HepG2 (cell line): ENCODE results near the gene EFS. TPM values are rescaled to one million over a fixed set of nuclear protein-coding genes. Genes with fewer than 3 reads are reported as not detected.

Source experiments
- AHR ChIP-seq: IDR thresholded peaks from 2 replicates; pipeline ENCODE4 v1.6.1; 2018; ENCODE audit warnings: missing genetic modification reagents, missing compliant biosample characterization
- CENPX ChIP-seq: sonication (generic); formaldehyde crosslinking; IDR thresholded peaks from 2 replicates; pipeline ENCODE4 v1.9.0; 2021; ENCODE audit warnings: mild to moderate bottlenecking, missing genetic modification reagents, moderate library complexity
- HNRNPLL ChIP-seq: fragments of 200-400 bp; formaldehyde crosslinking; IDR thresholded peaks from 2 replicates; pipeline ENCODE4 v1.6.1; 2017; ENCODE audit warnings: mild to moderate bottlenecking, low read depth, low read length; ENCODE audit not compliant: poor library complexity, severe bottlenecking
- HOXA7 ChIP-seq: sonication (generic); formaldehyde crosslinking; IDR thresholded peaks from 2 replicates; pipeline ENCODE4 v1.8.1; 2022; ENCODE audit warnings: mild to moderate bottlenecking, missing genetic modification reagents, moderate library complexity
- KAT2B ChIP-seq: fragments of 150-350 bp; IDR thresholded peaks from 2 replicates; pipeline ENCODE4 v1.6.1; 2014; ENCODE audit warnings: low read depth, low read length, borderline replicate concordance
- NBN ChIP-seq: fragments of 450-650 bp; conservative IDR thresholded peaks from 2 replicates; pipeline ENCODE4 v1.6.1; 2017
- NRL ChIP-seq: sonication (generic); formaldehyde crosslinking; IDR thresholded peaks from 2 replicates; pipeline ENCODE4 v1.5.0; 2020; ENCODE audit warnings: missing genetic modification reagents, mild to moderate bottlenecking, moderate library complexity, borderline replicate concordance
- POLR2AphosphoS5 ChIP-seq: IDR thresholded peaks from 2 replicates; pipeline ENCODE4 v1.6.1; 2012; ENCODE audit warnings: low read depth, low read length
- ZKSCAN5 ChIP-seq: sonication (generic); formaldehyde crosslinking; IDR thresholded peaks from 2 replicates; pipeline ENCODE4 v1.5.1; 2020; ENCODE audit warnings: mild to moderate bottlenecking, missing genetic modification reagents
- ZKSCAN8 ChIP-seq: IDR thresholded peaks from 2 replicates; pipeline ENCODE4 v1.6.1; 2016; ENCODE audit warnings: borderline replicate concordance, missing genetic modification reagents, missing compliant biosample characterization
- ZNF33A ChIP-seq: sonication (generic); formaldehyde crosslinking; IDR thresholded peaks from 2 replicates; pipeline ENCODE4 v1.5.1; 2020; ENCODE audit warnings: missing genetic modification reagents, mild to moderate bottlenecking, moderate library complexity, borderline replicate concordance
- ZNF431 ChIP-seq: sonication (generic); formaldehyde crosslinking; IDR thresholded peaks from 2 replicates; pipeline ENCODE4 v1.9.0; 2022; ENCODE audit warnings: missing genetic modification reagents, low read depth, mild to moderate bottlenecking, borderline replicate concordance
- ZSCAN22 ChIP-seq: sonication (generic); formaldehyde crosslinking; IDR thresholded peaks from 2 replicates; pipeline ENCODE4 v1.4.0; 2020; ENCODE audit warnings: mild to moderate bottlenecking, missing genetic modification reagents
- polyA plus RNA-seq, 8 experiments: library from polyadenylated mRNA; depleted of rRNA in 3 of 8; stranded (reverse) in 7 of 8; unstranded in 1 of 8; fragments of >200 nt; fragmentation: Illumina TruSeq in 4 of 8; extraction: Trizol in 4 of 8; gene quantifications; 2 replicates each; pipeline versions ENCODE4 v1.2.1 to v1.2.3, GENCODE V29; 2011 to 2016; ENCODE audit warnings: low read depth in 4 of 8, missing spikeins in 1 of 8, mixed read lengths in 1 of 8; ENCODE audit not compliant: insufficient read depth in 1 of 8
- total RNA-seq, 5 experiments: library from RNA; depleted of rRNA; stranded (reverse); fragments of >200 nt; fragmentation: Illumina TruSeq; extraction: Trizol; gene quantifications; 2 replicates each; pipeline ENCODE4 v1.2.3, GENCODE V29; 2016; ENCODE audit warnings: low read depth in 1 of 5
- TF ChIP-seq, protein P1 (sequence below): IDR thresholded peaks from 2 replicates; pipeline ENCODE4 v1.6.1; 2016; ENCODE audit warnings: missing biosample characterization, missing genetic modification reagents, low read depth
- TF ChIP-seq, protein P2 (sequence below), 2 experiments: sonication (generic) in 1 of 2; formaldehyde crosslinking in 1 of 2; IDR thresholded peaks; 2 replicates each; pipeline versions ENCODE4 v1.4.0 to v1.6.1; 2016 to 2020; ENCODE audit warnings: borderline replicate concordance in 1 of 2, low read depth in 1 of 2, mild to moderate bottlenecking in 1 of 2, missing genetic modification reagents in 1 of 2
- TF ChIP-seq, protein P3 (sequence below): sonication (generic); formaldehyde crosslinking; IDR thresholded peaks from 2 replicates; pipeline ENCODE4 v1.5.1; 2020; ENCODE audit warnings: mild to moderate bottlenecking, missing genetic modification reagents, borderline replicate concordance
- TF ChIP-seq, protein P4 (sequence below): IDR thresholded peaks from 2 replicates; pipeline ENCODE4 v1.6.1; 2012; ENCODE audit warnings: low read length, improper control_type of control experiment

Gene EFS
- total and polyA plus RNA-seq, 2 of the 13 experiments (the other 11 are each of a cell fraction or from before 2014, with no cell fraction given), result not detected

DNA sequence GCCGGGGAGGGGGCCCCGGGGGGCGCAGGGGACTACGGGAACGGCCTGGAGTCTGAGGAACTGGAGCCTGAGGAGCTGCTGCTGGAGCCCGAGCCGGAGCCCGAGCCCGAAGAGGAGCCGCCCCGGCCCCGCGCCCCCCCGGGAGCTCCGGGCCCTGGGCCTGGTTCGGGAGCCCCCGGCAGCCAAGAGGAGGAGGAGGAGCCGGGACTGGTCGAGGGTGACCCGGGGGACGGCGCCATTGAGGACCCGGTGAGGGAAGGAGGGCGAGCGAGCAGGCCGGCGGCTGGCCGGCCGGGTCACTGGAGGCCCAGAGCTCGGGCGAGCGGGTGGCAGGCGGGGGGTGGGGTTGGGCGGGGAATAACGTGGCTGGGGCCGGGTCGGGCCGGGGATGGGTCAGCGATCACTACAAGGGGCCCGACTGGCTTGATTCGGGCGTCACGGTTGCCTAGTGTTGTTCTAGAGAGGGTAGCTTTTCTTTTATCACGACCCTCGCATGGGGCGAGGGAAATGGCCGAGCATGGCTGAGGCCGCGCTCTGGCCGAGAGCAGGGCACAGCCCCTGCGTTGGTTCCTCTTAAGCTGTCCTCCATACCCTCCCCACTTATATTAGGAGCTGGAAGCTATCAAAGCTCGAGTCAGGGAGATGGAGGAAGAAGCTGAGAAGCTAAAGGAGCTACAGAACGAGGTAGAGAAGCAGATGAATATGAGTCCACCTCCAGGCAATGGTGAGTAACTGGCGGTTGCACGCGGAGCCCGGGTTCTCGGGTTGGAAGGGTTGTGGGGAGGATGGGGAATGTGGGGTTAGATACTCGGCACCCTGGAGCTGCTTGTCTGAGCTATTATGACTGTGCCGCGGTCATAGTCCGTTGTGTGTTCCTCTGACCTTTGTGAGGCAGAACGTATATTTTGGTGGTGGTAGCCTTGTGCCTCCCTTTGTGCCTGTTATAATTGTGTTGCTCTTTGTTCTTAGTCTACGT is 43.1 kb downstream of the EFS start (continued):
- TF ChIP-seq, protein P1, sequence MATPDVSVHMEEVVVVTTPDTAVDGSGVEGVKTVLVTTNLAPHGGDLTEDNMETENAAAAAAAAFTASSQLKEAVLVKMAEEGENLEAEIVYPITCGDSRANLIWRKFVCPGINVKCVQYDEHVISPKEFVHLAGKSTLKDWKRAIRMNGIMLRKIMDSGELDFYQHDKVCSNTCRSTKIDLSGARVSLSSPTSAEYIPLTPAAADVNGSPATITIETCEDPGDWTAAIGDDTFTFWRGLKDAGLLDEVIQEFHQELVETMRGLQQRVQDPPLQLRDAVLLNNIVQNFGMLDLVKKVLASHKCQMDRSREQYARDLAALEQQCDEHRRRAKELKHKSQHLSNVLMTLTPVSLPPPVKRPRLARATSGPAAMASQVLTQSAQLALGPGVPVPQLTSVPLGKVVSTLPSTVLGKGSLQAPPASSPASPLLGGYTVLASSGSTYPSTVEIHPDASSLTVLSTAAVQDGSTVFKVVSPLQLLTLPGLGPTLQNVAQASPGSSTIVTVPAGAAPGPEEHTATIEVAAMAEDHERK, result no peak
- TF ChIP-seq NBN (no peak), ZNF33A (CRISPR knock-in tag) (peak; percentile 62; the same call in 1 of the 2 replicates), ZNF431 (CRISPR knock-in tag) (no peak), CENPX (CRISPR knock-in tag) (no peak), ZKSCAN5 (no peak), ZKSCAN8 (CRISPR knock-in tag) (no peak), POLR2AphosphoS5 (peak; percentile 45), HOXA7 (CRISPR knock-in tag) (no peak), NRL (CRISPR knock-in tag) (peak; percentile 55; the same call in 1 of the 2 replicates), ZSCAN22 (CRISPR knock-in tag) (no peak), AHR (peak; percentile 66; the same call in 1 of the 2 replicates), HNRNPLL (no peak), KAT2B (no peak)
- TF ChIP-seq, protein P2, sequence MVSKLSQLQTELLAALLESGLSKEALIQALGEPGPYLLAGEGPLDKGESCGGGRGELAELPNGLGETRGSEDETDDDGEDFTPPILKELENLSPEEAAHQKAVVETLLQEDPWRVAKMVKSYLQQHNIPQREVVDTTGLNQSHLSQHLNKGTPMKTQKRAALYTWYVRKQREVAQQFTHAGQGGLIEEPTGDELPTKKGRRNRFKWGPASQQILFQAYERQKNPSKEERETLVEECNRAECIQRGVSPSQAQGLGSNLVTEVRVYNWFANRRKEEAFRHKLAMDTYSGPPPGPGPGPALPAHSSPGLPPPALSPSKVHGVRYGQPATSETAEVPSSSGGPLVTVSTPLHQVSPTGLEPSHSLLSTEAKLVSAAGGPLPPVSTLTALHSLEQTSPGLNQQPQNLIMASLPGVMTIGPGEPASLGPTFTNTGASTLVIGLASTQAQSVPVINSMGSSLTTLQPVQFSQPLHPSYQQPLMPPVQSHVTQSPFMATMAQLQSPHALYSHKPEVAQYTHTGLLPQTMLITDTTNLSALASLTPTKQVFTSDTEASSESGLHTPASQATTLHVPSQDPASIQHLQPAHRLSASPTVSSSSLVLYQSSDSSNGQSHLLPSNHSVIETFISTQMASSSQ (IDR thresholded peaks at IDR 0.05; ENCODE audit: low read depth), result no peak; the same call in 1 of the 2 replicates
- TF ChIP-seq, protein P2 (CRISPR knock-in tag; IDR thresholded peaks at IDR 0.05; ENCODE audit: borderline replicate concordance), result peak; percentile 46; the same call in 1 of the 2 replicates
- TF ChIP-seq, protein P3, sequence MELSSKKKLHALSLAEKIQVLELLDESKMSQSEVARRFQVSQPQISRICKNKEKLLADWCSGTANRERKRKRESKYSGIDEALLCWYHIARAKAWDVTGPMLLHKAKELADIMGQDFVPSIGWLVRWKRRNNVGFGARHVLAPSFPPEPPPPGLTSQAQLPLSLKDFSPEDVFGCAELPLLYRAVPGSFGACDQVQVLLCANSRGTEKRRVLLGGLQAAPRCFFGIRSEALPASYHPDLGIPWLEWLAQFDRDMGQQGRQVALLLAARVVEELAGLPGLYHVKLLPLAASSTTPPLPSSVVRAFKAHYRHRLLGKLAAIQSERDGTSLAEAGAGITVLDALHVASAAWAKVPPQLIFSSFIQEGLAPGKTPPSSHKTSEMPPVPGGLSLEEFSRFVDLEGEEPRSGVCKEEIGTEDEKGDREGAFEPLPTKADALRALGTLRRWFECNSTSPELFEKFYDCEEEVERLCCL (CRISPR knock-in tag), result peak; percentile 85; the same call in 1 of the 2 replicates
- TF ChIP-seq, protein P4, sequence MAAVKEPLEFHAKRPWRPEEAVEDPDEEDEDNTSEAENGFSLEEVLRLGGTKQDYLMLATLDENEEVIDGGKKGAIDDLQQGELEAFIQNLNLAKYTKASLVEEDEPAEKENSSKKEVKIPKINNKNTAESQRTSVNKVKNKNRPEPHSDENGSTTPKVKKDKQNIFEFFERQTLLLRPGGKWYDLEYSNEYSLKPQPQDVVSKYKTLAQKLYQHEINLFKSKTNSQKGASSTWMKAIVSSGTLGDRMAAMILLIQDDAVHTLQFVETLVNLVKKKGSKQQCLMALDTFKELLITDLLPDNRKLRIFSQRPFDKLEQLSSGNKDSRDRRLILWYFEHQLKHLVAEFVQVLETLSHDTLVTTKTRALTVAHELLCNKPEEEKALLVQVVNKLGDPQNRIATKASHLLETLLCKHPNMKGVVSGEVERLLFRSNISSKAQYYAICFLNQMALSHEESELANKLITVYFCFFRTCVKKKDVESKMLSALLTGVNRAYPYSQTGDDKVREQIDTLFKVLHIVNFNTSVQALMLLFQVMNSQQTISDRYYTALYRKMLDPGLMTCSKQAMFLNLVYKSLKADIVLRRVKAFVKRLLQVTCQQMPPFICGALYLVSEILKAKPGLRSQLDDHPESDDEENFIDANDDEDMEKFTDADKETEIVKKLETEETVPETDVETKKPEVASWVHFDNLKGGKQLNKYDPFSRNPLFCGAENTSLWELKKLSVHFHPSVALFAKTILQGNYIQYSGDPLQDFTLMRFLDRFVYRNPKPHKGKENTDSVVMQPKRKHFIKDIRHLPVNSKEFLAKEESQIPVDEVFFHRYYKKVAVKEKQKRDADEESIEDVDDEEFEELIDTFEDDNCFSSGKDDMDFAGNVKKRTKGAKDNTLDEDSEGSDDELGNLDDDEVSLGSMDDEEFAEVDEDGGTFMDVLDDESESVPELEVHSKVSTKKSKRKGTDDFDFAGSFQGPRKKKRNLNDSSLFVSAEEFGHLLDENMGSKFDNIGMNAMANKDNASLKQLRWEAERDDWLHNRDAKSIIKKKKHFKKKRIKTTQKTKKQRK, result no peak
